Measurements from ENCODE around the gene MYO18A. TPM values are rescaled to one million over a fixed set of nuclear protein-coding genes. Genes with fewer than 3 reads are reported as not detected.
A peak's percentile ranks its signal among the peaks of the same experiment; 100 is the strongest.
"Not testable (repeated sequence)": the region's sequence is repeated elsewhere in the genome, so short reads cannot be mapped to it uniquely, and the experiment has no call there.

The MYO18A gene
- total RNA-seq, 1 donor from 2014 or later, result 11.6 TPM

GRCh38 chr17:29148257-29148789 lies 31.9 kb downstream of the MYO18A start:
- no peak overlapping the region for H3K4me3 ChIP-seq
- peak overlapping the region; percentile 76 for H3K4me3 Mint-ChIP-seq
- H3K36me3 Mint-ChIP-seq, result no peaks in the 10 kb centered on the region
- no peak for TF ChIP-seq EZH2phosphoT487 (IDR thresholded peaks at IDR 0.05)
- TF ChIP-seq EZH2 (IDR thresholded peaks at IDR 0.05), result no peak
- no peak for TF ChIP-seq CTCF (IDR thresholded peaks at IDR 0.05)
- H3K4me1 ChIP-seq, result peaks cover 23% of the 10 kb centered on the region
- H2AFZ ChIP-seq (replicated peaks), result peak overlapping the region; percentile 50
- peaks cover 9% of the 10 kb centered on the region for H3K27me3 Mint-ChIP-seq (ENCODE audit: insufficient read depth, low read depth)
- H3K9ac ChIP-seq, result no peak overlapping the region
- no peaks in the 10 kb centered on the region for H3K9me3 ChIP-seq (ENCODE audit: low read depth)
- H3F3A ChIP-seq (ENCODE audit: low read depth), result peaks cover 20% of the 10 kb centered on the region
- peak; percentile 33 for DNase-seq (ENCODE audit: low spot score)
- H4K20me1 ChIP-seq (ENCODE audit: low read depth), result peaks cover 10% of the 10 kb centered on the region
- no peaks in the 10 kb centered on the region for H3K27me3 ChIP-seq
- H3K4me2 ChIP-seq, result peak overlapping the region; percentile 67
- H3K36me3 ChIP-seq, result no peaks in the 10 kb centered on the region
- H3K27ac Mint-ChIP-seq, result peak overlapping the region; percentile 44
- no peaks in the 10 kb centered on the region for H3K79me2 ChIP-seq (ENCODE audit: low read depth)
- H3K27ac ChIP-seq, result no peak overlapping the region
- H3K4me1 Mint-ChIP-seq, result peaks cover 35% of the 10 kb centered on the region
- H3K9me3 Mint-ChIP-seq, result no peaks in the 10 kb centered on the region

- Histone ChIP-seq H3K36me3 (no peaks in the 10 kb centered on the region), H3K4me3 (no peak overlapping the region), H3K4me2 (no peak overlapping the region), H4K20me1 (ENCODE audit: low read depth) (peaks cover 10% of the 10 kb centered on the region), H3K79me2 (ENCODE audit: low read depth) (no peaks in the 10 kb centered on the region), H3K4me1 (peaks cover 23% of the 10 kb centered on the region), H3F3A (ENCODE audit: low read depth) (peaks cover 20% of the 10 kb centered on the region), H3K9me3 (ENCODE audit: low read depth) (no peaks in the 10 kb centered on the region), H3K9ac (no peak overlapping the region), H3K27me3 (no peaks in the 10 kb centered on the region), H3K27ac (no peak overlapping the region), H2AFZ (replicated peaks) (no peak overlapping the region)
- Mint-ChIP-seq H3K27ac (no peak overlapping the region), H3K9me3 (no peaks in the 10 kb centered on the region), H3K27me3 (ENCODE audit: insufficient read depth, low read depth) (peaks cover 7% of the 10 kb centered on the region), H3K4me1 (peaks cover 35% of the 10 kb centered on the region), H3K4me3 (no peak overlapping the region), H3K36me3 (no peaks in the 10 kb centered on the region)
- no peak for TF ChIP-seq EZH2phosphoT487 (IDR thresholded peaks at IDR 0.05)
- TF ChIP-seq EZH2 (IDR thresholded peaks at IDR 0.05), result no peak
- no peak for TF ChIP-seq CTCF (IDR thresholded peaks at IDR 0.05)
- no peak for DNase-seq (ENCODE audit: low spot score)
Measured at GRCh38 chr17:29147682-29148081, 32.5 kb downstream of the MYO18A start.

- peaks cover 36% of the 10 kb centered on the region for H3K4me1 Mint-ChIP-seq
- not testable (repeated sequence) for H2AFZ ChIP-seq (replicated peaks); H3K9me3 ChIP-seq (ENCODE audit: low read depth); H3K27me3 ChIP-seq; H3K4me3 ChIP-seq; H3K27ac Mint-ChIP-seq; H3K36me3 ChIP-seq; H3K9me3 Mint-ChIP-seq; H3K9ac ChIP-seq; H3K36me3 Mint-ChIP-seq; H3K4me2 ChIP-seq; H3K4me3 Mint-ChIP-seq; DNase-seq (ENCODE audit: low spot score); H3K27ac ChIP-seq; H3K27me3 Mint-ChIP-seq (ENCODE audit: insufficient read depth, low read depth); H3K79me2 ChIP-seq (ENCODE audit: low read depth)
- Histone ChIP-seq H3F3A (ENCODE audit: low read depth) (peaks cover 20% of the 10 kb centered on the region), H3K4me1 (peaks cover 23% of the 10 kb centered on the region), H4K20me1 (ENCODE audit: low read depth) (peaks cover 10% of the 10 kb centered on the region)
Measured at GRCh38 chr17:29147228-29147627, 33.0 kb downstream of the MYO18A start.

- no peak overlapping the region for H3K27ac ChIP-seq
- Mint-ChIP-seq H3K4me1 (peaks cover 39% of the 10 kb centered on the region), H3K27ac (no peak overlapping the region), H3K4me3 (no peak overlapping the region), H3K9me3 (no peaks in the 10 kb centered on the region), H3K36me3 (no peaks in the 10 kb centered on the region), H3K27me3 (ENCODE audit: insufficient read depth, low read depth) (peaks cover 4% of the 10 kb centered on the region)
- no peaks in the 10 kb centered on the region for H3K79me2 ChIP-seq (ENCODE audit: low read depth)
- DNase-seq (ENCODE audit: low spot score), result no peak
- H3K27me3 ChIP-seq, result no peaks in the 10 kb centered on the region
- no peak overlapping the region for H3K9ac ChIP-seq
- H3K4me2 ChIP-seq, result no peak overlapping the region
- H3K4me3 ChIP-seq, result no peak overlapping the region
- H4K20me1 ChIP-seq (ENCODE audit: low read depth), result peaks cover 13% of the 10 kb centered on the region
- H2AFZ ChIP-seq (replicated peaks), result no peak overlapping the region
- H3K9me3 ChIP-seq (ENCODE audit: low read depth), result no peaks in the 10 kb centered on the region
- no peaks in the 10 kb centered on the region for H3K36me3 ChIP-seq
- H3F3A ChIP-seq (ENCODE audit: low read depth), result peaks cover 23% of the 10 kb centered on the region
- TF ChIP-seq EZH2 (IDR thresholded peaks at IDR 0.05), result no peak
- no peak for TF ChIP-seq EZH2phosphoT487 (IDR thresholded peaks at IDR 0.05)
- TF ChIP-seq CTCF (IDR thresholded peaks at IDR 0.05), result no peak
- peaks cover 21% of the 10 kb centered on the region for H3K4me1 ChIP-seq
Measured at GRCh38 chr17:29146369-29146972, 33.7 kb downstream of the MYO18A start.
